GM18498 (cell line): ENCODE data around the gene PKLR.
"Not testable (repeated sequence)": the region's sequence is repeated elsewhere in the genome, so short reads cannot be mapped to it uniquely, and the experiment has no call there.

Source experiments
- ATAC-seq: cut with Tn5 transposase; IDR thresholded peaks from one replicate; pipeline ENCODE4 v1.9.1; 2021; ENCODE audit warnings: mild to moderate bottlenecking, moderate library complexity; ENCODE audit not compliant: unreplicated experiment

PKLR gene

DNA sequence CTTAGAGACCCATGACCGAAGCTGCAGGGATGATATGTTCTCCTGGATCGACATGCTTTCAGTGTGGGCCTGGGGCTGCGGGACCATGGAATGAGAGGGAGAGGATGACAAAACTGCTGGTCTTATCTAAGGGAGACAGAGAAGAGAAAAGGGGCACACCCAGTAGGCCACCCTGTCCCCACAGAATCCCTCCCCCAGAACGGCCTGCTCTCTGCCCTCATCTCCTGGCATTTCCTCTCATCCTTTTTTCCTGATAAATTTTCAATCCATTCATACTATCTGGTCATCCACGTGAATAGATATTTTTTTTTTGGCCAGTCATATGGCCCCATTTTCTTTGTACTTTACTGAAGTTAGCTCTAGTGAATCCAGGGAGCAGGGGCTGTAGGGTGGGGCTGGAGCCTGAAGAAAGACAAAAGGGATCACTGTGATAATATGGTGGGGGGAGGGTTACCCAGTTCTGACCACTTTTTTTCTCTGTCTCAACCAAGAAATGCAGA, at the start of gene PKLR:
Gene PKLR, minus strand, starts transcription at position 97 of the 500 bp plus-strand sequence. Its CDS starts 43 bp downstream, at position 54.
- ATAC-seq: no peak

DNA sequence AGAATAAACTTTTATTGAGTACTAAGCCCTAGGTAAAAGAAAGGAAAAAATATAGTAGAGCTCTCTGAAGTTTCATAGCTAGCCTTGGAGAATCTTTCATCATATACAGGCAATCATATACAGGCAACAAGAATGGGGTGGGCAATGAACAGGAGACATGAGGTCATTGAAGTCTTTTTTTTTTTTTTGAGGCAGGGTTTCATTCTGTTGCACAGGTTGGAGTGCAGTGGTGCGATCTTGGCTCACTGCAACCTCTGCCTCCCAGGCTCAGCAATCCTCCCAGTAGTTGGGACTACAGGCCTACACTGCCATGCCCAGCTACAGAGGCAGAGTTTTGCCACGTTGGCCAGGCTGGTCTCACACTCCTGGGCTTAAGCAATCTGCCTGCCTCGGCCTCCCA, 41.6 kb upstream of the PKLR start:
- no peak for ATAC-seq

DNA sequence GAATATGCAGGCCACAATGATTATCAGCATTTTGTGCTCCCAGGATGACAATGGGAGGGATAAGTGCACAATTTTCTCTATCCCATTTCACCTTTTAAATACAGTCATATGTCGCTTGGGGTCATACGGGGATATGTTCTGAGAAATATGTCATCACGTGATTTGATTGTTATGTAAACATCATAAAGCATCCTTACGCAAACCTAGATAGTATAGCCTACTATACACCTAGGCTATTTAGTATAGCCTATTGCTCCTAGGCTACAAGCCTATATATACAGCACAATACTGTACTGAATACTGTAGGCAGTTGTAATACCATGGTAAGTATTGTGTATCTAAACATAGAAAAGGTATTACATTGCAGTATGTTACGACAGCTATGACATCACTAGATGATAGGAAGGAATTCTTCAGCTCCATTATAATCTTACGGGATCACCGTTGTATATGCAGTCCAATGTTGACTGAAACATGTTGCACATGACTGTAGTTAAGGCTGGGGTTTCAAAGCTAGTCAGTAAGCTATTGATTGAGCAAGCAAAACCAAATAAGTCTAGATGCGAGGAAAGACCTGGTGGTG, 38.4 kb upstream of the PKLR start:
- ATAC-seq: no peak

DNA sequence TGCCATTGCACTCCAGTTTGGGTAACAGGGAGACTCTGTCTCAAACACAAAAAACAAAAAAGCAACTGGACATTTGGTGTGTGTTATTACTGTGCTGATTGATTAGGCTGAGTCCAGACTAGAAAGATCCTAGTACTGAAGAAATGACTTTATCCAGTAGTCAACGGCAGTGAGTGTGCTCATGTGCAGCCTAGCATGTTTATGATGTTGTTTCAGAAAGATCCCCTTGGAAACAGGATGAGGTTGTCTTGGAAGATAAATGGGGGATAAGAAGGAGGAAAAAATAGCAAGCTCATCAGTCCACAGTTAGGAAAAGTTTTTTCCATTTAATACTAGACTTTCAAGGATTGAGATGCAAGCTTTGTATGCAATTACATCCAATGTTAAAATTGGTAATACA, 33.7 kb upstream of the PKLR start:
- no peak for ATAC-seq

DNA sequence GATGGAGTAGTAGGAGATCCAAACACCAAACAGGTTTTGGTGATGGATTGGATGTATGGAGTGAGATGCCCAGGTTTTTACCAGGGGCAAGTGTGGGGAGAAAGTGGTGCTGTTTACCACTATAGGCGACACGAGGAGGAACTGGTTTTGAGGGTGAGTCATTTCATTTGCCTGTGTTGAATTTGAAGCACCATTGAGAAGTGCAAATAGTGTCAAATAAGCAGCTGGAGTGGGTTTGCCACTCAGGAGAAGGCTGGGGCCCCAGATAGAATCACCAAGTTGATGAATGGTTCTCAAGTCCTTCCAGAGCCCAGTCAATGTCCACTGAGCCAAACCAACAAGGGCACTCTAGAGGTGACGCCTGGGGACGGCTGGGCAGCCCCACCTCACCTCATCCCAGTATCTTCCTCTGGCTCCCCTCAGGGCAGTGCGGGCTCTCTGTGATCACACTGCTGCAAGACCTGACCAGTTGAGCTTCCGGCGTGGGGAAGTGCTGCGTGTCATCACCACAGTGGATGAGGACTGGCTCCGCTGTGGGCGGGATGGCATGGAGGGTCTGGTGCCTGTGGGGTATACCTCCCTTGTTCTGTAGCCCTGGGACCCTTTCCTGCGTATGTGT, 28.9 kb upstream of the PKLR start:
- no peak for ATAC-seq

DNA sequence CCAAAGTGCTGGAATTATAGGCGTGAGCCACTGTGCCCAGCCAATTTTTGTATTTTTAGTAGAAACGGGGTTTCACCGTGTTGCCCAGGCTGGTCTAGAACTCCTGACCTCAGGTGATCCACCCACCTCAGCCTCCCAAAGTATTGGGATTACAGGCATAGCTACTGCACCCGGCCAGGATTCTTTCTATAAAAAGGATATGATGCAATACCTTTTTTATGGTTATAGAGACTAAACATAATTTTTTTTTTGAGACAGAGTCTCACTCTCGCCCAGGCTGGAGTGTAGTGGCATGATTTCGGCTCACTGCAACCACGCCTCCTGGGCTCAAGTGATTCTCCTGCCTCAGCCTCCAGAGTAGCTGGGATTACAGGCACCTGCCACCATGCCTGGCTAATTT, 27.6 kb upstream of the PKLR start:
- ATAC-seq: not testable (repeated sequence)

DNA sequence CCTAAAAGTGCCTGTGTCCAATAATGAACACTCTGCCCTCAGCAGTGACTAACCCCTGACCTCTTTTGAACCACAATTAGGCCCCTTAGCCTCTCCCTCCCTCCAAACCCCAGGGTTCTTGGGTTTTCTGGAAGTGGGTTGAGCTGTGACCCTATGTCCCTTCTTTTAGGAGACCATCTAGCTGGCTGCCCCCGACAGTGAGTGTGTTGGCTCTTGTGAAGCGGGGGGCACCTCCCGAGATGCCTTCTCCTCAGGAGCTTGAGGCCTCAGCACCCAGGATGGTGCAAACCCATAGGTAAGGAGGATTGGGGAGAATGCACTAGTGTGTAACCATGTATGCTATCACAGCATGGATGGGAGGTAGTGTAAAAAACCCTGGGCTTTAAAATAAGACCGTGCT, 26.7 kb upstream of the PKLR start:
- no peak for ATAC-seq

DNA sequence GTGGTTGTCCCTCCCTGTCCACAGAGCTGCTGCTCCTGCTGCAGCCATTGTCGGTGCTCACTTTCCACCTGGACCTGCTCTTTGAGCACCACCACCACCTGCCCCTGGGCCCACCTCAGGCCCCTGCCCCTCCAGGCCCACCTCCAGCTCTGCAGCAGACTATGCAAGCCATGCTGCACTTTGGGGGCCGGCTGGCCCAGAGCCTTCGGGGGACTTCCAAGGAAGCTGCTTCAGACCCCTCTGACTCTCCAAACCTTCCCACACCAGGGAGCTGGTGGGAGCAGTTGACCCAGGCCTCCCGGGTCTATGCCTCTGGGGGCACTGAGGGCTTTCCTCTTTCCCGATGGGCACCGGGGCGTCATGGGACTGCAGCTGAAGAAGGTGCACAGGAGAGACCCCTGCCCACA, 25.4 kb upstream of the PKLR start:
- ATAC-seq: no peak

DNA sequence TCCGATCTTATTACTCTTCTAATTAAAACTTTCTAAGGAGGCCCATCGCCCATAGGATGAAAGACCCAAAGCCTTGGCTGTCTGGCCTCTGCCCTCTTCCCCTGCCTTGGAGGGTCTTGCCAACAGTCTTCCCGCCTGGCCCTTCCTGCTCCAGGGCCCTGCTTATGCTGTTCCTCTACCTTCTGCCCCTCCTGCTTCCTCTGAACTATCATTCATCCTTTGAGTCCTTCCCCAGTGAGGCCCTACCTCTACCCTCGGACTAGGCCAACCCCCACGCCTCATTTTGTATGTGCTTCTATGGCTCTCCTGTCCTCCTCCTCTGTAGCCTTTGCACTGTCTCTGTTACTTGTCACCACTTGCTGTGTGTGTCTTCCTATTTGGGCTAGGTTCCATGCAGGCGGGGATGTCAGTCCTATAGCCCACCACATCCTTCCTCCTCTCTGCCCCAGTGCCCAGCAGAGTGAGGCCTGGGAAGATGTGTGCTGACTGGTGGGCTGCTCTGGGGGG, 24.8 kb upstream of the PKLR start:
- ATAC-seq: no peak

DNA sequence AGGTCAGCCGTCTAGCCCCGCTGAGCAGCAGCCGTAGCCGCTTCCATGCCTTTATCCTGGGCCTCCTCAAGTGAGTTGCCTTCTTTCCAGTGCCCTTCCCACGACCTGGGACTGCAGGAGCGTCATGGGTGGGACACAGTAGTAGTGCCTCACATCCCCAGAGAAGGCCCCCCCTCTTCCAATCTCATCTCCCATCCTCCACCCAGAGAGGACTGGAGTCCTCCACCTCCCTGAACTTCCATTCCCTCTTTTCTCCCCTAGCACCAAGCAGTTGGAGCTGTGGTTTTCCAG, 24.3 kb upstream of the PKLR start:
- no peak for ATAC-seq

DNA sequence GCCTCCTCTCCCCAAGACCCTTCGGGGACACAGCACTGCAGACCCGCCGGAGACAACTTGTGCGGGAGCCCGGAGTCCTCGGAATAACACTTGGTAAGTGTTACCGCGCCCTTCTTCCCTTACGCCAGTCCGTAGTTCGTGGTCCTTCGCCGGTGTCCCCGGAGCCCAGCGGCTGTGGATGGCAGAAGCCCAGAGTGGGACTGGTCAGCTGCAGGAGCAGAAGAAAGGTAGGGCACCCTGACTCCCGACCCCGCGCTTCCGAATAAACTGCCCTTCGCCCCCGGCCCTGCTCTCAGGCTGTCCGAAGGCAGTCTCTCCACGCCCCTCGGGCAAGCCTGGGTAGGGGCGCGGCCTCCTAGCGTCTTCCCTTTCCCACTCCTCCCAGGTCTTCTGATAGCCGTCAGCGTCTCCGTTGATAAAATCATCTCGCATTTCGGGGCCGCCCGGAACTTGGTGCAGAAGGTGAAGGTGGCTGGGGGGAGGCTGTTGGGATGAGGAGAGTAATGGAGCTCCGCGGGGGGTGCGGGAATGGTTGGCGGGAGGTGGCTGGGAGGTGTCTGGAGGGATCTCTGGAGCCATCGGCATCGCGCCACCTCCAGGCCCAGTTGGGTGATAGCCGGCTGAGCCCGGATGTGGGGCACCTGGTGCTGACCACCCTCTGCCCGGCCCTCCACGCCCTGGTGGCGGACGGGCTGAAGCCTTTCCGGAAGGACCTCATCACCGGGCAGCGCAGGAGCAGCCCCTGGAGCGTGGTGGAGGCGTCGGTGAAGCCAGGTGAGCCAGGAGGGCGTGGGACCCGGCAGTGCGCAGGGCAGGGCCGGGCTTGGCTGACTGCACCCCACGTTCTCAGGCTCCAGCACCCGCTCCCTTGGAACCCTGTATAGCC, 23.7 kb upstream of the PKLR start:
- no peak for ATAC-seq

DNA sequence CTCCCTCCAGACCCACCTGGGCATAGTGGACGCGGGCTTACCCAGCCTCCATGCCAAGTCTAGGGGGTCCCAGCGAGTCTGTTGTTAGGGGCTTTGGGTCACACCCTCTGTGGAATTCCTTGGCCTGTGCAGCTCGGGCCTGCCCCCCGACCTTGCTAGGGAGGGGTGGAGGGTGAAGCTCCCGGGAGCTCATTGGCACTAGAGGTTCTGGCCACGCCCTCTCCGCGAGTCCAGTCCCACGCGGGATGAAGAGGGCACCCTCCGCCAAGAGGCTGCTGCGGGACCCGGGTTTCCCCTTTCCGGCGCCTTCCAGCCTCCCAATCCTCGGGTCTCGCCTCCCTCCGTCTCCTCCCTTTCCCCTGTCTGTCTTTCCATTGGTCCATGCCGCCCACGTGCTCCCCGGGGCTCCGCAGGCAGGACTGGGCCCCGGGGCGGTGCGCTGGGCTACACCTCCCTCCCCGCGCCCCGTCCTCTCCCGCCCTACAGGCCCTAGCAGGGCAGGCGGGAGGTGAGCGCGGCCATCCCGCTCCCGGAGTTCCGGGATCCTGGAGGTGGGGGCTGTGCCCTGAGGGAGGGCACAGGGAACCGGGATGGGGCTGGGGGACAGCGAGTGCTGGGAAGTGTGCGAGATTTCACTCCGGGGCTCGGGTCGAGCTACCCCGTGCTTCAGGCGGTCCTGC, 22.9 kb upstream of the PKLR start:
- ATAC-seq: peak; percentile 67

DNA sequence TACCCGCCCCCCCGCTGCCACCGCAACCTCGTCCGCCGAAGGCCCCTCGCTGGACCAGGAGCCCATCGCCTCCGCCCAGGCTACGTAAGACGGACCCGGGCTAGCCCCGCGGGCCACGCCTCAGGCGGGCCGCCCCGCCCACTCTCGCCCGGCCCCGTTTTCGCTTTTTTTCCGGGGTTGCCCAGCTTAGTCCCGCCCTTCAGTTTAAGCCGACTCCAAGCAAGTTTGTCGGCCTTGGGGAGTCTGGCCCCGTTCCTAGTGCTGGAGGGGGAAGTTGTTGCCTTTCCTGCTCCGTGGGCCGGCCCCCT, 22.4 kb upstream of the PKLR start:
- peak; percentile 50 for ATAC-seq

DNA sequence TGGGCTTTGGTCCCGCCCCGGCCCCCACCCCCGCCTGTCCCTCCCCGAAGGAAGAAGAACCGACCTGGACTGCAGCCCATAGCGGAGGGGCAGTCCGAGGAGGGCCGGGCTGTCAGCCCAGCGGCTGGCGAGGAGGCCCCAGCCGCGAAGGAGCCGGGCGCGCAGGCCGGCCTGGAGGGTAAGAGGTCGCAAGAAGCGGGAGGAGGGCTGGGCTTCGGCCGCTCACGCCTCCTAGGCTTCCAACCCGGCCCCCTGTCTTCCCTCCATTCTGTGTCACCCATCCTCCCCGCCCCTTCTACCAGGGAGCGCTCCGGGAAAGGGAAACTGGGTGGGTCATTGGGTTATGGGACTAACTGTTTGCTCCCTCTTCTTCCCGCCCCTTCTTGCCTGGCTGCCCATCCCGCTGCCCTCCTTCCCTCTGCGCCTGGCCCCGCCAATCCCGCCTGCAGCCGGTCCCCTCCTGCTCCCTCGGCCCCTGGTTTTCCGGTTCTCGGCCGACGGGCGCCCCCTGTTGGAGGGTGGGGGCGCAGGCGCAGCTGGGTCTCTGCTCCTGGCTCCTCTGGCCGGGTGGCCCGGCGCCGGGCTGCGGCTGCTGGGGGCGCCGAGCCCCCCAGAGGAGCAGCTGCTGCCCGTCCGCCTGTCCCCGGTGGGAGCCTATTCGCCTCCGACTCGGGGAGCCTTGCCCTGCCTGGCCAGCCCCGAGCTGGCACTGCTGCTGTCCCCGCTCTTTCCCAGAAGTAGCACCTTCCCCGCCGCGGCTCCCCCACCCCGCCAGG, 21.9 kb upstream of the PKLR start:
- ATAC-seq: peak; percentile 53

DNA sequence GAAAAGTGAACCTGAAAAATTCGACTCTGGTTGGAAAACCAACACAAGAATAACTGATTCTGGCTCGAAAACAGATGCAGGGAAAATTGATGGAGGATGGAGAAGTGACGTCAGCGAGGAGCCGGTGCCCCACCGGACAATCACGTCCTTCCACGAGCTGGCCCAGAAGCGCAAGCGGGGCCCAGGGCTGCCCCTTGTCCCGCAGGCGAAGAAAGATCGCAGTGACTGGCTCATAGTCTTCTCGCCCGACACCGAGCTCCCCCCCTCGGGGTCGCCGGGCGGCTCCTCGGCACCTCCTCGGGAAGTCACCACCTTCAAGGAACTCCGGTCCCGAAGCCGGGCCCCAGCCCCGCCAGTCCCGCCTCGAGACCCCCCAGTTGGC, 21.3 kb upstream of the PKLR start:
- ATAC-seq: no peak

DNA sequence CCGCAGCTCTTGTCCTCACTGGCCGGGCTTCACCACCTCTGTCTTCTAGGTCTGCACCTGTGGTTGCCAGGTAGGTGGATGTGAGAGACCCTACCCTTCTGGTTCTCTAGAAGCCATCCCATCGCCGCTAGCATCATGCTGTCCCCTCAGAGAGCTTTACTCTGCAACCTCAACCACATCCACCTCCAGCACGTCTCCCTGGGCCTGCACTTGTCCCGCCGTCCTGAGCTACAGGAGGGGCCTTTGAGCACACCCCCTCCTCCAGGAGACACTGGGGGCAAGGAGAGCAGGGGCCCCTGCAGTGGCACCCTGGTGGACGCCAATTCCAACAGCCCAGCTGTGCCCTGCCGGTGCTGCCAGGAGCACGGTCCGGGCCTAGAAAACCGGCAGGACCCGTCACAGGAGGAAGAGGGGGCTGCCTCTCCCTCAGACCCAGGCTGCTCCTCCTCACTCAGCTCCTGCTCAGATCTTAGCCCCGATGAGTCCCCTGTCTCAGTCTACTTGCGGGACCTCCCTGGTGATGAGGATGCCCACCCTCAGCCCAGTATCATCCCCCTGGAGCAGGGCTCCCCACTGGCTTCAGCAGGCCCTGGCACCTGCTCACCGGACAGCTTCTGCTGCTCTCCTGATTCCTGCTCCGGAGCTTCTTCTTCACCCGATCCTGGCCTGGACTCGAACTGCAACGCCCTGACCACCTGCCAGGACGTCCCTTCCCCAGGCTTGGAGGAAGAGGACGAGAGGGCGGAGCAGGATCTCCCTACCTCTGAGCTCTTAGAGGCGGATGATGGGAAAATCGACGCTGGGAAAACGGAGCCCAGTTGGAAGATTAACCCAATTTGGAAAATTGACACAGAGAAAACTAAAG, 20.6 kb upstream of the PKLR start:
- ATAC-seq: no peak

DNA sequence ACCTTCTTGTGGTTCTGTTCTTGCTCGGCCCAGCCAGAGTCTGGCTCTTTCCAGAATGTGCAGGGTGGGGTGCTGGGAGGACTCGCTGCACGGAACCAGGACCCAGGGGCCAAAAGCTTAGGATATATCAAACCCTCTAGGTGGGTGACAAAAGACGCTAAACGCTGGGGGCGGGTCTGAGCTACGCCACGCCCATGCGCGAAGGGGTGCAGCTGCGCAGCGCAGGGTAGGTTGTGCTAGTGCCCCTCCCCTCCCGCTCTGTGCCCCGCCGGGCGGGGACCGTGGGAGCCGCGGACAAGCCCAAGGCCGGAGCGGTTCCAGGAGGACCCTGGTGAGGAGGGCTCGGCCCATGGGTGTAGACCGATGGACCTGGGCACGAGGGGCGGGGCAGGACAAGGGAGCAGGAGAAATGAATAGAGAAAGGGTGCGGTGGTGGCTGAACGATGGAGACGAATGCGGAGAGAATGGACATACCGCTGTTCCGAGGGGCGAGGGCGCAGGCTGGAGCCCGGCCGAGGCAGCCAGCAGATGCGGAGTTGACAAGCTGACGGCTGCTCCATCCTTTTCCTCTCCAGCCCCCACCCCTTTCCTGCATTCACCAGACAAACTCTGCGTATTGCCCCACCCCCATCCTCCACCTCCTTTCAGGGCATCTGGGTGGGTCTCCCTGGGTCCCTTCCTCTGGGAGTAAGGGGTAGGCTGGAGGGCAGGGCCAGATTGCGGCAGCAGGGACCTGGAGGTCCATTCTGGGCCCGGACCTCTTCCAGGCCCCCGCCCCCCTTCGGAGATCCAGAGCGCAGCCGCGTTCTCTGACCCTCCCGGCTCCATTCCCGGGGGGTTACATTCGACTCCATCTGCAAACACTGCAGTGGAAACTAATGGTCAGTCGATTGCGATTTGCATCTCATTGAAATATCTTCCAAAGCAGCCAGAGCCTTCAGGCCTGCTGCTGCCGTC, 19.7 kb upstream of the PKLR start, which contains the start of gene RUSC1:
Gene RUSC1, plus strand, starts transcription at position 234 of the 957 bp plus-strand sequence. CDS start 880 bp downstream, outside the sequence.
- no peak for ATAC-seq

DNA sequence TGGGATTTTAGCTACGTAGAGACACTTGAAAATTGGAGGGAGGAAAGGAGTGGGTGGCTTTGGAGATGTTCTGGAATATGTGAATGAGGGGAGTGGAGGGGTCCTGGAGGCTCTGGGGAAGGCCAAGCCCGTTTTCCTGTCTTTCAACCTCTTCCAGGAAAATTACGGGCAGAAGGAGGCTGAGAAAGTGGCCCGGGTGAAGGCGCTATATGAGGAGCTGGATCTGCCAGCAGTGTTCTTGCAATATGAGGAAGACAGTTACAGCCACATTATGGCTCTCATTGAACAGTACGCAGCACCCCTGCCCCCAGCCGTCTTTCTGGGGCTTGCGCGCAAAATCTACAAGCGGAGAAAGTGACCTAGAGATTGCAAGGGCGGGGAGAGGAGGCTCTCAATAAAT, 19.0 kb upstream of the PKLR start:
- no peak for ATAC-seq

DNA sequence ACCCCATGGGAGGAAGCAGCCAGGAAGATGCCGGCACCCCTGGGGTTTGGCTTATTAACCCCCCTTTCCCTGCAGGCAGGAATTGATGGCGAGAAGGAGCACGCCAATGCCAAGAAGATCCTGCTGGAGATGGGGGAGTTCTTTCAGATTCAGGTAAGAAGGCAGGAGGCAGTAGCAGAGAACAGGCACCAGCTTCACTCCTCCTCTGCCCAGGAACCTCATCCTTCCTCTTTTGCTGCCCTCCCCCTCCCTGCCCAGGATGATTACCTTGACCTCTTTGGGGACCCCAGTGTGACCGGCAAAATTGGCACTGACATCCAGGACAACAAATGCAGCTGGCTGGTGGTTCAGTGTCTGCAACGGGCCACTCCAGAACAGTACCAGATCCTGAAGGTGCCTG, 18.3 kb upstream of the PKLR start:
- ATAC-seq: no peak
